HG02973 (cell line): ENCODE measurements around the gene GPR156.

ENCODE experiments used
- ATAC-seq: cut with Tn5 transposase; IDR thresholded peaks from one replicate; pipeline ENCODE4 v1.9.1; 2021; ENCODE audit warnings: moderate library complexity; ENCODE audit not compliant: unreplicated experiment

Gene GPR156

DNA sequence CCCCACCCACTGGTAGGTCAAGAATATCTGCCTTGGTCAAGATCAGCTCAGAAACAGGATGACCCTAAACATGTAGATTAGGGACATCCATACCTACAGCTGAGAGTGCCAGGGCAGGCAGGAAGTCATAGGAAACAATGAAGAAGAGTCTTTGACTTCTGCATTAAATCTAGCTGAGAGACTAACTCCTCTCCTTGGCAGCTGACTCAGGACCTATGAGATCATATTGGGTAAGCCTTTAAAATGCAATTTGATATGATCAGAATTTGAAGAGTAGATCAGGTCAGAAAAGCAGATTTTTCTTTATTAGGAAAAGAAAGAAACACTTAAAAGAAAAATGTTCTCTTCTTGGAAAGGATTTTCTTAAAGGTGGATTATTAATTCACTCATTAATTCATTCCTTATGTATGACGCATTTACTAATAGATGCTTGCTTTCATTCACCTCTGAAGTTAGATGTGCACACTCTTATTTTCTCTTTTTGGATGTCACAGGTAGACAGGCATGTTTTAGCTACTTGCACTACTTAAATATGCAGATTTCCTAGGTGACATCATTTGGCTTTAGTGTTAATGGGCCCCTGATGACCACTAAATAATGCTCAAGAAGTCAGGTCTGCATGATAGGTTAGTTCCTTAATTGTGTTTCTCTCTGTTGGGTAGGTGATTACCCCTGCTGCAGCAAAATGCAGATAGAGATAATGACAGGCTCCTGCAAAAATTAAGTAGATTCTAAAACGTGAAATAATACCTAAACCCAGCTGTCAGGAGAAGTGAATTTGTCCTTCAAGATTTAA, 155.1 kb downstream of the GPR156 start:
- no peak for ATAC-seq

DNA sequence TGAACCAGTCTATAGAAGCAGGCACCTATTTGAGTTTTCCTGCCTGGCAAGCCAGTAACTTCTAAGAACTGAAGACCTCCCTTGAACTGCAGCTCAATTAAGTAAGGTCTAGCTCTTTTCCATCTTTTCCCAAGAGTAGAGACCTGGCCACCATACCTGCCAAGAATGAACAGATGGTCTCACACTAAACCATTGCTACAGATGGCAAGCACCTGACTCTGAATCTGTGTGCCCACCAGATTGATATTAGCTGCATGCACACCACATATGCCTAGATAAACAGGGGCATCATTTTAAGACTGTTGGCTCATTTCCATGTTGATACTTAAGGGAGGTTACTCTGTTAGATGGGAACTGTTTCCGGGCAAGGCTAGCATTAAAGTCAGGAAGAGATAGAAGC, 156.0 kb downstream of the GPR156 start:
- no peak for ATAC-seq

DNA sequence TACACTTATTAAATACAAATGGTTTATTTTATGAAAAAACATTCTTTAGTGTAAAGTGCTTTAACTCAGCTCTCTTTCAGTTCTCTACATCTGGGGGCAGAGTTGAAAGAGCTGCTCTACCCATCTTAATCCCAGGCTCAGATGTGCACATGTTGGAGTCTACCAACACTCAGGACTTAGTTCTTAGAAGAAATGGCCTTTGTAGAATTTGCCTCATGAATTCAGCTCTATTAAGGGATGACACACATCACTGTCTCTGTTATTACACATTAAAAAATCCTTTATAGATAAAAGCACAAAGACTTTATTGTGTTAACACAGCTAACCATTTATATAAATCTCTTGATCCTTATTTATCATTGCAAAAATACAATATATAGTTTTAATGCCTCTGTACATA, 159.0 kb downstream of the GPR156 start:
- ATAC-seq: no peak

DNA sequence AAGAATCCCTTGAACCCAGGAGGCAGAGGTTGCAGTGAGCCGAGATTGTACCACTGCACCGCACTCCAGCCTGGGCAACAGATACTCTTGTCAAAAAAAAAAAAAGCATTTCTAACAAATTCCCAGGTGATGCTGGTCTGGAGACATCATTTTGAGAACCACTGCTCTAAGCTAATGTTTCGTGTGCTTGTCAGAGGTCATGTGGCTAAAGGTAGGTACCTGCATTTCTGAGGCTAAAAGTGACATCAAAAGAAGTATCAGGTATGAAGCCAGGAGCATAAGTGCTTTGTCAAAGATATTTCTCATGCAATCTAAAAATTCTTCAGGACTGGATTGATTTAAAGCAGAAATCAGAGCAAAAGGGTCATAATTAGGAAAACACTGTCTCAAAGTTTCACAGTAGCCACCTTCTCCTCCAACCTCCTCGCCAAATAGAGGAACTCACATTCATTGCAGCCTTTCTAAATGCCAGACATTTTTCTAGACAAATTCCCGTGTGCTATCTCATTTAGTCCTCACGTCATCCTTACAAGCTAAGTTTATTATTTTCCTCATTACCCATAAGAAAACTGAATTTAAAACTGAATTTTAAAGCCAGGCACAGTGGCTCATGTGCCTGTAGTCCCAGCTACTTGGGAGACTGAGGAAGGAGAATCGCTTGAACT, 165.0 kb downstream of the GPR156 start:
- ATAC-seq: no peak
